Liver (tissue), 9 donors: ENCODE measurements around the gene KIR3DL1. TPM values are rescaled to one million over a fixed set of nuclear protein-coding genes. Genes with fewer than 3 reads are reported as not detected.
"Not testable (repeated sequence)": the region's sequence is repeated elsewhere in the genome, so short reads cannot be mapped to it uniquely, and the experiment has no call there.

Experiments
- DNase-seq: peaks from one replicate; pipeline ENCODE4 v3.0.0-alpha.2; 2017; ENCODE audit warnings: low spot score
- H3K27ac ChIP-seq, 2 donors: one replicate each; pipeline ENCODE4 v1.7.0; 2013; ENCODE audit warnings: inconsistent platforms in 2 of 2, low read length in 2 of 2, control low read depth in 1 of 2, low read depth in 1 of 2, mild to moderate bottlenecking in 1 of 2
- H3K27me3 ChIP-seq, 4 donors: one replicate each; pipeline versions ENCODE4 v1.6.1 to v1.7.0; 2013; ENCODE audit warnings: low read length in 3 of 4, inconsistent platforms in 1 of 4, mild to moderate bottlenecking in 1 of 4, moderate library complexity in 1 of 4; ENCODE audit not compliant: control insufficient read depth in 4 of 4, insufficient read depth in 4 of 4
- H3K36me3 ChIP-seq, 4 donors: one replicate each; pipeline versions ENCODE4 v1.6.1 to v1.7.0; 2013; ENCODE audit warnings: low read length in 3 of 4, mild to moderate bottlenecking in 3 of 4, low read depth in 1 of 4, moderate library complexity in 1 of 4; ENCODE audit not compliant: control insufficient read depth in 4 of 4, insufficient read depth in 3 of 4
- H3K4me1 ChIP-seq, 4 donors: one replicate each; pipeline versions ENCODE4 v1.6.1 to v1.7.0; 2013; ENCODE audit warnings: low read length in 3 of 4, mild to moderate bottlenecking in 3 of 4, moderate library complexity in 1 of 4; ENCODE audit not compliant: control insufficient read depth in 4 of 4, insufficient read depth in 4 of 4
- H3K4me3 ChIP-seq, 3 donors: one replicate each; pipeline versions ENCODE4 v1.6.1 to v1.7.0; 2013; ENCODE audit warnings: low read length in 3 of 3, control low read depth in 1 of 3, low read depth in 1 of 3, mild to moderate bottlenecking in 1 of 3
- H3K9ac ChIP-seq, 2 donors: one replicate each; pipeline ENCODE4 v1.7.0; 2013; ENCODE audit warnings: low read length in 2 of 2, mild to moderate bottlenecking in 2 of 2, moderate library complexity in 2 of 2, control low read depth in 1 of 2, low read depth in 1 of 2
- H3K9me3 ChIP-seq, 4 donors: one replicate each; pipeline versions ENCODE4 v1.6.1 to v1.7.0; 2013; ENCODE audit warnings: low read length in 3 of 4; ENCODE audit not compliant: control insufficient read depth in 4 of 4
- WGBS: extraction: QIAGEN DNeasy Blood & Tissue Kit; methylation state at CpG from one replicate; pipeline ENCODE4 v1.1.7; 2013; 5-methylcytosine and 5-hydroxymethylcytosine counted together
- polyA plus RNA-seq, 2 donors: library from polyadenylated mRNA; stranded (reverse) in 1 of 2; unstranded in 1 of 2; fragments of 200-250 nt in 1 of 2; fragments of >200 nt in 1 of 2; fragmentation: Nextera tagmentation in 1 of 2; extraction: Ambion mirVana in 1 of 2; gene quantifications; one replicate each; pipeline versions ENCODE4 v1.2.1 to v1.2.3, GENCODE V29; 2013 to 2015
- total RNA-seq, 2 donors: library from RNA; depleted of rRNA; stranded (reverse); fragments of >200 nt; gene quantifications; one replicate each; pipeline ENCODE4 v1.2.3, GENCODE V29; 2014
- donor health status: healthy.
- donor health status: healthy.
- donor health status: healthy.
- donor health status: healthy.
- donor health status: healthy.

Gene KIR3DL1
- total RNA-seq: under 1 TPM in 1 of 2 donors, not detected in 1; 0.08 TPM
- under 1 TPM in 1 of 2 donors, not detected in 1; 0.07 TPM for polyA plus RNA-seq

DNA sequence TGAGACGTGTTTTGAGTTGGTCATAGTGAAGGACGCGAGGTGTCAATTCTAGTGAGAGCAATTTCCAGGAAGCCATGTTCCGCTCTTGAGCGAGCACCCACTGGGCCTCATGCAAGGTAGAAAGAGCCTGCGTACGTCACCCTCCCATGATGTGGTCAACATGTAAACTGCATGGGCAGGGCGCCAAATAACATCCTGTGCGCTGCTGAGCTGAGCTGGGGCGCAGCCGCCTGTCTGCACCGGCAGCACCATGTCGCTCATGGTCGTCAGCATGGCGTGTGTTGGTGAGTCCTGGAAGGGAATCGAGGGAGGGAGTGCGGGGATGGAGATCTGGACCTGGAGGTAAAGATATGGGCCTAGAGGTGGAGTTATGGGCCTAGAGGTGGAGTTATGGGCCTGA, at the start of gene KIR3DL1:
KIR3DL1 (plus strand) TSS at position 218 of the 400 bp plus-strand sequence.
- H3K4me1 ChIP-seq, DNase-seq, H3K27me3 ChIP-seq, H3K27ac ChIP-seq, H3K36me3 ChIP-seq, H3K4me3 ChIP-seq, H3K9ac ChIP-seq, H3K9me3 ChIP-seq: not testable (repeated sequence)
- 85% methylated on average over 17 of the region's 17 CpGs for WGBS

DNA sequence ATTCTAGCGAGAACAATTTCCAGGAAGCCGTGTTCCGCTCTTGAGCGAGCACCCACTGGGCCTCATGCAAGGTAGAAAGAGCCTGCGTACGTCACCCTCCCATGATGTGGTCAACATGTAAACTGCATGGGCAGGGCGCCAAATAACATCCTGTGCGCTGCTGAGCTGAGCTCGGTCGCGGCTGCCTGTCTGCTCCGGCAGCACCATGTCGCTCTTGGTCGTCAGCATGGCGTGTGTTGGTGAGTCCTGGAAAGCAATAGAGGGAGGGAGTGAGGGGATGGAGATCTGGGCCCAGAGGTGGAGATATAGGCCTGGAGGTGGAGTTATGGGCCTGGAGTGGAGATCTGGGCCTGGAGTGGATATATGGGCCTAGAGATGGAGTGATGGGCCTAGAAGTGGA, 46.6 kb upstream of the KIR3DL1 start, which contains the start of gene KIR2DL1:
KIR2DL1 (plus strand) TSS at position 148 of the 400 bp plus-strand sequence; CDS start at position 206, 58 bp downstream.
- H3K9ac ChIP-seq, H3K9me3 ChIP-seq, H3K27me3 ChIP-seq, H3K4me3 ChIP-seq, H3K27ac ChIP-seq, H3K36me3 ChIP-seq, DNase-seq, H3K4me1 ChIP-seq: not testable (repeated sequence)
- WGBS: 93% methylated on average over 15 of the region's 15 CpGs

DNA sequence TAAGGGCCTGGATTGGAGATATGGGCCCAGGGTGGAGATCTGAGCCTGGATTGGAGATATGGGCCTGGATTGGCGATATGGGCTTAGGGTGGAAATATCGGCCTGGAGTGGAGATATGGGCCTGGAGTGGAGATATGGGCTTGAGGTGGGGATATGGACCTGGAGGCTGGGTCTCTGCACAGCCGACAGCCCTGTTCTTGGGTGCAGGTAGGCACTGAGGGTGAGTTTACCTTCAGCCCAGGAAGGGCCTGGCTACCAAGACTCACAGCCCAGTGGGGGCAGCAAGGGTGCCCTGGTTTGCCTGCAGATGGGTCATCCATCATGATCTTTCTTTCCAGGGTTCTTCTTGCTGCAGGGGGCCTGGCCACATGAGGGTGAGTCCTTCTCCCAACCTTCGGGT, 45.8 kb upstream of the KIR3DL1 start:
- not testable (repeated sequence) for H3K27ac ChIP-seq, DNase-seq
- 84% methylated on average over 4 of the region's 4 CpGs for WGBS

DNA sequence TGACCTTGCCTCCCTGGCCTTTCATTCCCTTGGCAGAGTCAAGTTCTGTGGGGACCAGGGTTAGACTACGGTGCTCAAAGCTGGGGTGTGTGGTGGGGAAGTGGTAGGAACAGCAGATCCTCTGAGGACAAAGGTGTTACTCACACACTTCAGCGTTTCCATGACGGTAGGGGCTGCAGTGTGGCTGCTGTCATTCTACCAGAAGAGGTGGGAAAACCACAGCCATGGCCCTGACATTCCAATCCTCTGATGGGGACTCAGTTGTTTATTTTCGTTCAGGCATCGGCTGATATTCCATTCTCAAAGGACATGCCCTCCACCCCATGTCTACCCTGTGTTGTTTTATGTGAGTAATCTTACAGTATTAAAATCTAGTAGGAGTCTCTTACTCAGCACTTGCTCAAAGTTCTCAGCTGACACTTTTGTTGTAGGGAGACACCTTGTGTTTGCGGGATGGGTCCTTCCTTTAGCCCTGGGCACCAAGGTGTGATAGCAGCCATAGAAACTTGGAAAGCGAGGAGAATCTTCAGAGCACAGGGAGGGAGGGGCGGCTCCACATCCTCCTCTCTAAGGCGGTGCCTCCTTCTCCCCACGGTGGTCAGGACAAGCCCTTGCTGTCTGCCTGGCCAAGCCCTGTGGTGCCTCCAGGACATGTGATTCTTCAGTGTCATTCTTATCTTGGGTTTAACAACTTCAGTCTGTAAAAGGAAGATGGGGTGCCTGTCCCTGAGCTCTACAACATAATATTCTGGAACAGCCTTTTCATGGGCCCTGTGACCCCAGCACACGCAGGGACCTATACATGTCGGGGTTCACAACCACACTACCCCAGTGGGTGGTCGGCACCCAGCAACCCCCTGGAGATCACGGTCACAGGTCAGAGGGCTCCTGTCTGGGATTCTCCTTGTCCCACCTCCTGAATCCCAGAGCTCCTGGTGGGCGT, 45.0 kb upstream of the KIR3DL1 start:
- H3K9me3 ChIP-seq, H3K27me3 ChIP-seq, H3K27ac ChIP-seq, H3K4me1 ChIP-seq, H3K4me3 ChIP-seq, H3K9ac ChIP-seq, H3K36me3 ChIP-seq, DNase-seq: not testable (repeated sequence)
- WGBS: 71% methylated on average over 14 of the region's 15 CpGs

More for the DNA sequence above, 45.8 kb upstream of the KIR3DL1 start:
- not testable (repeated sequence) for H3K36me3 ChIP-seq, H3K4me1 ChIP-seq, H3K9me3 ChIP-seq, H3K9ac ChIP-seq, H3K27me3 ChIP-seq, H3K4me3 ChIP-seq

DNA sequence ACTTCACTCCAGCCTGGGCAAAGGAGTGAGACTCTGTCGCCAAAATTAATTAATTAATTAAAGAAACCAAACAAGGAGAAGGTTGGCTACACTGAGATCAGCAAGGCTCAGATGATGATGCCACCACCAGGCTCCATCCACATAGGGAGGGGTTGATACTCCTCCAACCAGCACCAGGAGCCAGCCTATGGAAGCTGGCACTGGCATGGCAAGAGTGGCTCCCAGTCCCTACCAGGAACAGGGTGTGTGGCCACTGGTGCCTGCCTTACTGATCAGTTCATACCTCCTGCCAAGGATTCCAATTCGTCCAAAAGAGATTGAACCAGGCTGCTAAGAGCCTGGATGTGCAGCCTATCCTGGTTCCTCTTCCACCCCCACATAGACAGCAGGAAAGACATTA, 43.6 kb upstream of the KIR3DL1 start:
- not testable (repeated sequence) for H3K4me3 ChIP-seq, H3K9ac ChIP-seq, H3K27me3 ChIP-seq, H3K27ac ChIP-seq, H3K36me3 ChIP-seq, H3K9me3 ChIP-seq, H3K4me1 ChIP-seq, DNase-seq
- WGBS: 35% methylated on average over 2 of the region's 2 CpGs

DNA sequence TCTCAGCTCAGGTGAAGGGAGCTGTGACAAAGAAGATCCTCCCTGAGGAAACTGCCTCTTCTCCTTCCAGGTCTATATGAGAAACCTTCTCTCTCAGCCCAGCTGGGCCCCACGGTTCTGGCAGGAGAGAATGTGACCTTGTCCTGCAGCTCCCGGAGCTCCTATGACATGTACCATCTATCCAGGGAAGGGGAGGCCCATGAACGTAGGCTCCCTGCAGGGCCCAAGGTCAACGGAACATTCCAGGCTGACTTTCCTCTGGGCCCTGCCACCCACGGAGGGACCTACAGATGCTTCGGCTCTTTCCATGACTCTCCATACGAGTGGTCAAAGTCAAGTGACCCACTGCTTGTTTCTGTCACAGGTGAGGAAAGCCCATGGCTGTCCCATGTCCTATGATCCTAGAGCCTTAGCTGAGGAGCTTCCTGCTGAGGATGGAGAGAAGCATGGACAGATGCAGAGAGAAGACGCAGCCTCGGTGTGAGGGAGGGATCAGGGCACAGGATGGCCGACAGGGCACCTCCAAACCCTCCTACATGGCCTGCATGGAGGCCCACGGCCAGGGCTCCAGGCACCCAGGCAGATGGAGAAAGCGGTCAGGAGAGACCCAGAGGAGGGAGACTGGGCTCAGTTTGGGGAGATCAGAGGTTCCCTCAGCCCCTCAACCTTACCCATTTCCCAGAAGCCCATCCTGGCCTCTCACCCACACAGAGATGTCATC, 41.0 kb upstream of the KIR3DL1 start:
- not testable (repeated sequence) for DNase-seq, H3K36me3 ChIP-seq, H3K9me3 ChIP-seq, H3K27me3 ChIP-seq, H3K9ac ChIP-seq, H3K4me1 ChIP-seq, H3K4me3 ChIP-seq, H3K27ac ChIP-seq
- 68% methylated on average over 12 of the region's 12 CpGs for WGBS

DNA sequence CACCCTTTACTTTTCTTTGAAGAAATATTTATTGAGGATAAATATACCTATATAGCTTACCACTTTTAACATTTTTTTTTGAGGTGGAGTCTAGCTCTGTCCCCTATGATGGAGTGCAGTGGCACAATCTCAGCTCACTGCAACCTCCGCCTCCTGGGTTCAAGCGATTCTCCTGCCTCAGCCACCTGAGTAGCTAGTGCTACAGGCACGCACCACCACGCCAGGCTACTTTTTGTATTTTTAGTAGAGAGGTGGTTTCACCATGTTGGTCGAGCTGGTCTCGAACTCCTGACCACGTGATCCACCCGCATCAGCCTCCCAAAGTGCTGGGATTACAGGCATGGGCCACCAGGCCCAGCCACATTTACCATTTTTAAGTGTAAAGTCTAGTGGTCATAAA, 40.4 kb upstream of the KIR3DL1 start:
- H3K27ac ChIP-seq, H3K27me3 ChIP-seq, H3K4me1 ChIP-seq, DNase-seq, H3K9me3 ChIP-seq, H3K9ac ChIP-seq, H3K4me3 ChIP-seq, H3K36me3 ChIP-seq: not testable (repeated sequence)
- 68% methylated on average over 8 of the region's 8 CpGs for WGBS

DNA sequence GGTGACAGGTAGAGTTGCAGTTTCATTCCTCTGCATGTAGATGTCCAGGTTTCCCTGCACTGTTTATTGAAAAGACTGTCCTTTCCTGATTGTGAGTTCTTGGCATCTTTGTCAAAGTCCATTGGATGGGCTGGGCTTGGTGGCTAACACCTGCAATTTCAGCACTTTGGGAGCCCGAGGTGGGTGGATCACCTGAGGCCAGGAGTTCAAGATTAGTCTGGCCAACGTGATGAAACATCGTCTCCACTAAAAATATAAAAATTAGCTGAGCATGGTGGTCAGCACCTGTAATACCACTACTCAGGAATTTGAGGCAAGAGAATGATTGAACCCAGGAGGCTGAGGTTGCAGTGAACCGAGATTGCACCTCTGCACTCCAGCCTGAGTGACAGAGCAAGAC, 38.4 kb upstream of the KIR3DL1 start:
- 46% methylated on average over 4 of the region's 4 CpGs for WGBS
- not testable (repeated sequence) for H3K9me3 ChIP-seq, H3K9ac ChIP-seq, H3K4me1 ChIP-seq, H3K27me3 ChIP-seq, H3K27ac ChIP-seq, H3K36me3 ChIP-seq, H3K4me3 ChIP-seq, DNase-seq
